Keratinocyte (primary cell): ENCODE data around the gene LENG1.

Experiments used
- CTCF ChIP-seq, 3 experiments: IDR thresholded peaks in 1 of 3; conservative IDR thresholded peaks in 1 of 3; optimal IDR thresholded peaks in 1 of 3; 2 replicates in 2 of 3; 3 replicates in 1 of 3; pipeline versions ENCODE3 to v1.5.1; 2011; ENCODE audit warnings: low read length in 3 of 3, mild to moderate bottlenecking in 3 of 3, moderate library complexity in 2 of 3, control low read depth in 1 of 3, inconsistent platforms in 1 of 3; ENCODE audit not compliant: insufficient read depth in 2 of 3; ENCODE audit errors: extremely low read depth in 1 of 3
- EZH2 ChIP-seq: IDR thresholded peaks from one replicate; pipeline ENCODE4 v1.6.1; 2012; ENCODE audit warnings: inconsistent platforms, mild to moderate bottlenecking, low read length, moderate library complexity

GRCh38 chr19:54199401-54199800 is 39.9 kb upstream of the LENG1 start:
- TF ChIP-seq CTCF (optimal IDR thresholded peaks at IDR 0.05 in 1 of 3, IDR thresholded peaks at IDR 0.05 in 1 of 3, conservative IDR thresholded peaks at IDR 0.05 in 1 of 3; ENCODE audit: extremely low read depth in 1 of 3, insufficient read depth in 2 of 3, low read length in 3 of 3) (no peak), EZH2 (no peak)
